ENCODE results near the gene CGB5.
"Not testable (repeated sequence)": the region's sequence is repeated elsewhere in the genome, so short reads cannot be mapped to it uniquely, and the experiment has no call there.

CGB5 gene

GRCh38 chr19:49020931-49021895, 22.4 kb upstream of the CGB5 start:
- no peak for DNase-seq (ENCODE audit: low read depth)

- no peak for DNase-seq (ENCODE audit: low read depth)
Observed at GRCh38 chr19:49022116-49022515, 21.5 kb upstream of the CGB5 start.

GRCh38 chr19:49024233-49024632, 19.4 kb upstream of the CGB5 start, which contains the start of gene CGB3:
CGB3 (minus strand) TSS chr19:49024333; CDS start chr19:49023971, 362 bp downstream.
- not testable (repeated sequence) for DNase-seq (ENCODE audit: low read depth)

- not testable (repeated sequence) for DNase-seq (ENCODE audit: low read depth)
Observed at GRCh38 chr19:49025088-49025487, 18.6 kb upstream of the CGB5 start.

- not testable (repeated sequence) for DNase-seq (ENCODE audit: low read depth)
Observed at GRCh38 chr19:49025599-49025998, 18.0 kb upstream of the CGB5 start.

GRCh38 chr19:49028686-49029085, 15.0 kb upstream of the CGB5 start:
- not testable (repeated sequence) for DNase-seq (ENCODE audit: low read depth)

GRCh38 chr19:49029749-49030148, 13.9 kb upstream of the CGB5 start:
- DNase-seq (ENCODE audit: low read depth), result not testable (repeated sequence)

- DNase-seq (ENCODE audit: low read depth), result not testable (repeated sequence)
Observed at GRCh38 chr19:49030323-49030722, 13.3 kb upstream of the CGB5 start.

GRCh38 chr19:49031642-49032301, 11.9 kb upstream of the CGB5 start, which contains the start of gene CGB2:
CGB2 (plus strand) TSS chr19:49031890; CDS start chr19:49032096, 206 bp downstream.
- not testable (repeated sequence) for DNase-seq (ENCODE audit: low read depth)

- not testable (repeated sequence) for DNase-seq (ENCODE audit: low read depth)
Observed at GRCh38 chr19:49036815-49037214, 6.8 kb upstream of the CGB5 start, which contains the start of gene CGB1. CGB1 (minus strand) TSS chr19:49036895; CDS start chr19:49036711, 184 bp downstream.

GRCh38 chr19:49038111-49038510, 5.5 kb upstream of the CGB5 start:
- not testable (repeated sequence) for DNase-seq (ENCODE audit: low read depth)

- DNase-seq (ENCODE audit: low read depth), result not testable (repeated sequence)
Observed at GRCh38 chr19:49038557-49039276, 4.9 kb upstream of the CGB5 start.

- DNase-seq (ENCODE audit: low read depth), result not testable (repeated sequence)
Observed at GRCh38 chr19:49039736-49040135, 3.9 kb upstream of the CGB5 start.

- DNase-seq (ENCODE audit: low read depth), result no peak
Observed at GRCh38 chr19:49042177-49042576, 1.5 kb upstream of the CGB5 start.

- DNase-seq (ENCODE audit: low read depth), result not testable (repeated sequence)
Observed at GRCh38 chr19:49042666-49043065, 982 bp upstream of the CGB5 start.

GRCh38 chr19:49049011-49049410, 5.4 kb downstream of the CGB5 start, which contains the start of gene CGB8:
CGB8 (minus strand) TSS chr19:49049111; CDS start chr19:49048739, 372 bp downstream.
- not testable (repeated sequence) for DNase-seq (ENCODE audit: low read depth)

GRCh38 chr19:49049834-49050233, 6.2 kb downstream of the CGB5 start:
- not testable (repeated sequence) for DNase-seq (ENCODE audit: low read depth)

GRCh38 chr19:49050376-49051033, 6.9 kb downstream of the CGB5 start:
- not testable (repeated sequence) for DNase-seq (ENCODE audit: low read depth)

- DNase-seq (ENCODE audit: low read depth), result no peak
Observed at GRCh38 chr19:49056101-49056901, 12.7 kb downstream of the CGB5 start.

- not testable (repeated sequence) for DNase-seq (ENCODE audit: low read depth)
Observed at GRCh38 chr19:49056902-49057596, 13.4 kb downstream of the CGB5 start.
